HepG2 (cell line): Measurements from ENCODE around the gene NUP214. TPM values are rescaled to one million over a fixed set of nuclear protein-coding genes. Genes with fewer than 3 reads are reported as not detected.

Experiments used
- ARHGAP35 ChIP-seq: sonication (generic); formaldehyde crosslinking; IDR thresholded peaks from 2 replicates; pipeline ENCODE4 v1.9.0; 2022; ENCODE audit warnings: mild to moderate bottlenecking, inconsistent platforms, moderate library complexity, missing genetic modification reagents, borderline replicate concordance
- CHCHD3 ChIP-seq: sonication (generic); formaldehyde crosslinking; IDR thresholded peaks from 2 replicates; pipeline ENCODE4 v1.8.0; 2022; ENCODE audit warnings: mild to moderate bottlenecking, missing genetic modification reagents, moderate library complexity
- HMG20B ChIP-seq: conservative IDR thresholded peaks from 2 replicates; pipeline ENCODE4 v1.6.1; 2016; ENCODE audit warnings: missing genetic modification reagents, missing compliant biosample characterization
- LCORL ChIP-seq, 2 experiments: fragments of 450-650 bp in 1 of 2; sonication (generic) in 1 of 2; formaldehyde crosslinking in 1 of 2; IDR thresholded peaks; 2 replicates each; pipeline versions ENCODE4 v1.5.0 to v1.6.1; 2017 to 2020; ENCODE audit warnings: antibody characterized with exemption in 1 of 2, missing genetic modification reagents in 1 of 2
- MXD4 ChIP-seq: IDR thresholded peaks from 2 replicates; pipeline ENCODE4 v1.6.1; 2016; ENCODE audit warnings: mild to moderate bottlenecking, missing biosample characterization, missing genetic modification reagents
- MYC ChIP-seq: sonication (generic); formaldehyde crosslinking; IDR thresholded peaks from 2 replicates; pipeline ENCODE4 v1.9.0; 2021; ENCODE audit warnings: missing genetic modification reagents, borderline replicate concordance
- REXO4 ChIP-seq: sonication (generic); formaldehyde crosslinking; IDR thresholded peaks from 2 replicates; pipeline ENCODE4 v1.8.0; 2022; ENCODE audit warnings: missing genetic modification reagents, mild to moderate bottlenecking, borderline replicate concordance
- SIN3A ChIP-seq: IDR thresholded peaks from 2 replicates; pipeline ENCODE4 v1.6.1; 2011; ENCODE audit warnings: low read depth, mild to moderate bottlenecking, control low read depth, low read length, borderline replicate concordance
- SKI ChIP-seq: fragments of 450-650 bp; IDR thresholded peaks from one replicate; pipeline ENCODE4 v1.6.1; 2018; ENCODE audit warnings: mild to moderate bottlenecking; ENCODE audit not compliant: partially characterized antibody
- SMARCE1 ChIP-seq: fragments of 450-650 bp; IDR thresholded peaks from 2 replicates; pipeline ENCODE4 v1.6.1; 2017; ENCODE audit warnings: borderline replicate concordance
- SMC3 ChIP-seq: IDR thresholded peaks from 2 replicates; pipeline ENCODE4 v1.6.1; 2011; ENCODE audit warnings: low read length, improper control_type of control experiment
- SRF ChIP-seq: IDR thresholded peaks from 2 replicates; pipeline ENCODE4 v1.6.1; 2011; ENCODE audit warnings: mild to moderate bottlenecking, low read depth, low read length, moderate library complexity
- ZNF230 ChIP-seq: sonication (generic); formaldehyde crosslinking; IDR thresholded peaks from 2 replicates; pipeline ENCODE4 v1.4.0; 2020; ENCODE audit warnings: mild to moderate bottlenecking, missing genetic modification reagents
- ZNF383 ChIP-seq: sonication (generic); formaldehyde crosslinking; IDR thresholded peaks from 2 replicates; pipeline ENCODE4 v1.4.0; 2020; ENCODE audit warnings: missing genetic modification reagents, mild to moderate bottlenecking, borderline replicate concordance
- ZNF451 ChIP-seq: sonication (generic); formaldehyde crosslinking; IDR thresholded peaks from 2 replicates; pipeline ENCODE4 v1.5.0; 2020; ENCODE audit warnings: mild to moderate bottlenecking, missing genetic modification reagents
- ZNF503 ChIP-seq: sonication (generic); formaldehyde crosslinking; IDR thresholded peaks from 2 replicates; pipeline ENCODE4 v1.4.0; 2020; ENCODE audit warnings: missing genetic modification reagents
- ZNF558 ChIP-seq: sonication (generic); formaldehyde crosslinking; IDR thresholded peaks from 2 replicates; pipeline ENCODE4 v1.9.0; 2022; ENCODE audit warnings: mild to moderate bottlenecking, missing genetic modification reagents, borderline replicate concordance
- ZNF577 ChIP-seq: sonication (generic); formaldehyde crosslinking; IDR thresholded peaks from 2 replicates; pipeline ENCODE4 v1.4.0; 2020; ENCODE audit warnings: mild to moderate bottlenecking, low read depth, missing genetic modification reagents, borderline replicate concordance
- polyA plus RNA-seq, 8 experiments: library from polyadenylated mRNA; depleted of rRNA in 3 of 8; stranded (reverse) in 7 of 8; unstranded in 1 of 8; fragments of >200 nt; fragmentation: Illumina TruSeq in 4 of 8; extraction: Trizol in 4 of 8; gene quantifications; 2 replicates each; pipeline versions ENCODE4 v1.2.1 to v1.2.3, GENCODE V29; 2011 to 2016; ENCODE audit warnings: low read depth in 4 of 8, missing spikeins in 1 of 8, mixed read lengths in 1 of 8; ENCODE audit not compliant: insufficient read depth in 1 of 8
- total RNA-seq, 5 experiments: library from RNA; depleted of rRNA; stranded (reverse); fragments of >200 nt; fragmentation: Illumina TruSeq; extraction: Trizol; gene quantifications; 2 replicates each; pipeline ENCODE4 v1.2.3, GENCODE V29; 2016; ENCODE audit warnings: low read depth in 1 of 5
- TF ChIP-seq, protein P1 (sequence below): sonication (generic); formaldehyde crosslinking; IDR thresholded peaks from 2 replicates; pipeline ENCODE4 v1.5.0; 2020; ENCODE audit warnings: mild to moderate bottlenecking, missing genetic modification reagents, borderline replicate concordance
- TF ChIP-seq, protein P2 (sequence below): sonication (generic); formaldehyde crosslinking; IDR thresholded peaks from 2 replicates; pipeline ENCODE4 v1.8.0; 2023; ENCODE audit warnings: mild to moderate bottlenecking, missing genetic modification reagents
- TF ChIP-seq, protein P3 (sequence below): IDR thresholded peaks from 2 replicates; pipeline ENCODE4 v1.6.1; 2016

NUP214 gene
- total and polyA plus RNA-seq, 2 of the 13 experiments (the other 11 are each of a cell fraction or from before 2014, with no cell fraction given): 8.4 to 16.0 TPM

DNA sequence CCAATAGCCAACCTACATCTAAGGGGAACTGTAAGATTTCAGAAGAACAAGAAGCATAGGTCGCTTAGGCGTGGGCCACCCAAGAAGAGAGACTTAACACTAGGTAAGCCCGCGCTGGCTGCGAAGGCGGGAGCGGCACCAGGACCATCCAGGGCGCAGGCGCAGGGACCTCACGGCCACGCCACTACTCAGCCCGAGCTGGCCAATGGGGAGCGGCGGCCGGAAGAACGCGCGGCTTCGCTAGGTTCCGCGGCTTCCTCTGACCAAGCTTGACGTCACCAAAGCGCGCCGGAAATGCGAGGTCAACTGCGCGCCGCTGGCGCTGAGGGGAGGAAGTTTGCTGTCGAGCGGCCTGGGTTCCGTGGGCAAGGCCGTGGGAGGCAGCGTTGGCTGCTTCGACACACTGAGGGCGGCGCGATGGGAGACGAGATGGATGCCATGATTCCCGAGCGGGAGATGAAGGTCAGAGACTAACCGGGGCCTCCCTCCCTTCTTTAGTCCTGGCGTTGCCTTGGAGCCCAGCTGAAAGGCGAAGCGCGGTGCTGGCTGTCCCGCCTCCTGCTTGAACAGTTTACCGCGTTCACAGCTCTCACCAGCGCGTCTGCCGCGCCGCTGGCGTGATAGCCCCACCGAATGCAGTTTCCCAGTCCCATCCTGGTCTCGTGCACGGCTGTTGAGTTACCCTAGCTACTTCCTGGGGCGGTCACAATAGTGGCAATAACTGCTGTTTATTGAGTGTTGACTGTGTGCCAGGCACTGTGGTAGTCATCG is at the start of gene NUP214 (continued):
- TF ChIP-seq ZNF503 (CRISPR knock-in tag): no peak
- TF ChIP-seq ZNF230 (CRISPR knock-in tag): no peak
- TF ChIP-seq ARHGAP35 (CRISPR knock-in tag): peak; percentile 52; the same call in 1 of the 2 replicates
- TF ChIP-seq SRF: peak; percentile 75
- no peak for TF ChIP-seq ZNF383 (CRISPR knock-in tag)
- TF ChIP-seq LCORL (IDR thresholded peaks at IDR 0.05): no peak
- TF ChIP-seq LCORL (CRISPR knock-in tag; IDR thresholded peaks at IDR 0.05): peak; percentile 79
- no peak for TF ChIP-seq ZNF577
- TF ChIP-seq MYC: peak; percentile 90
- TF ChIP-seq HMG20B (CRISPR knock-in tag): 0 out of 2 replicates have a peak, but pooled peaks have one; percentile 9
- TF ChIP-seq, protein P1, sequence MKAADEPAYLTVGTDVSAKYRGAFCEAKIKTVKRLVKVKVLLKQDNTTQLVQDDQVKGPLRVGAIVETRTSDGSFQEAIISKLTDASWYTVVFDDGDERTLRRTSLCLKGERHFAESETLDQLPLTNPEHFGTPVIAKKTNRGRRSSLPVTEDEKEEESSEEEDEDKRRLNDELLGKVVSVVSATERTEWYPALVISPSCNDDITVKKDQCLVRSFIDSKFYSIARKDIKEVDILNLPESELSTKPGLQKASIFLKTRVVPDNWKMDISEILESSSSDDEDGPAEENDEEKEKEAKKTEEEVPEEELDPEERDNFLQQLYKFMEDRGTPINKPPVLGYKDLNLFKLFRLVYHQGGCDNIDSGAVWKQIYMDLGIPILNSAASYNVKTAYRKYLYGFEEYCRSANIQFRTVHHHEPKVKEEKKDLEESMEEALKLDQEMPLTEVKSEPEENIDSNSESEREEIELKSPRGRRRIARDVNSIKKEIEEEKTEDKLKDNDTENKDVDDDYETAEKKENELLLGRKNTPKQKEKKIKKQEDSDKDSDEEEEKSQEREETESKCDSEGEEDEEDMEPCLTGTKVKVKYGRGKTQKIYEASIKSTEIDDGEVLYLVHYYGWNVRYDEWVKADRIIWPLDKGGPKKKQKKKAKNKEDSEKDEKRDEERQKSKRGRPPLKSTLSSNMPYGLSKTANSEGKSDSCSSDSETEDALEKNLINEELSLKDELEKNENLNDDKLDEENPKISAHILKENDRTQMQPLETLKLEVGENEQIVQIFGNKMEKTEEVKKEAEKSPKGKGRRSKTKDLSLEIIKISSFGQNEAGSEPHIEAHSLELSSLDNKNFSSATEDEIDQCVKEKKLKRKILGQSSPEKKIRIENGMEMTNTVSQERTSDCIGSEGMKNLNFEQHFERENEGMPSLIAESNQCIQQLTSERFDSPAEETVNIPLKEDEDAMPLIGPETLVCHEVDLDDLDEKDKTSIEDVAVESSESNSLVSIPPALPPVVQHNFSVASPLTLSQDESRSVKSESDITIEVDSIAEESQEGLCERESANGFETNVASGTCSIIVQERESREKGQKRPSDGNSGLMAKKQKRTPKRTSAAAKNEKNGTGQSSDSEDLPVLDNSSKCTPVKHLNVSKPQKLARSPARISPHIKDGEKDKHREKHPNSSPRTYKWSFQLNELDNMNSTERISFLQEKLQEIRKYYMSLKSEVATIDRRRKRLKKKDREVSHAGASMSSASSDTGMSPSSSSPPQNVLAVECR (CRISPR knock-in tag): peak; percentile 99
- no peak for TF ChIP-seq ZNF558 (CRISPR knock-in tag)
- TF ChIP-seq, protein P2, sequence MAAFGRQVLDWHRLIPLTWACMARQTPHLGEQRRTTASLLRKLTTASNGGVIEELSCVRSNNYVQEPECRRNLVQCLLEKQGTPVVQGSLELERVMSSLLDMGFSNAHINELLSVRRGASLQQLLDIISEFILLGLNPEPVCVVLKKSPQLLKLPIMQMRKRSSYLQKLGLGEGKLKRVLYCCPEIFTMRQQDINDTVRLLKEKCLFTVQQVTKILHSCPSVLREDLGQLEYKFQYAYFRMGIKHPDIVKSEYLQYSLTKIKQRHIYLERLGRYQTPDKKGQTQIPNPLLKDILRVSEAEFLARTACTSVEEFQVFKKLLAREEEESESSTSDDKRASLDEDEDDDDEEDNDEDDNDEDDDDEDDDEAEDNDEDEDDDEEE (CRISPR knock-in tag): no peak; the same call in 1 of the 2 replicates
- 0 out of 2 replicates have a peak, but pooled peaks have one; percentile 25 for TF ChIP-seq ZNF451
- peak; percentile 72; the same call in 1 of the 2 replicates for TF ChIP-seq CHCHD3
- no peak; the same call in 1 of the 2 replicates for TF ChIP-seq REXO4
- peak; percentile 86; the same call in 1 of the 2 replicates for TF ChIP-seq MXD4
- TF ChIP-seq SMARCE1: no peak
- TF ChIP-seq SMC3: no peak
- TF ChIP-seq, protein P3, sequence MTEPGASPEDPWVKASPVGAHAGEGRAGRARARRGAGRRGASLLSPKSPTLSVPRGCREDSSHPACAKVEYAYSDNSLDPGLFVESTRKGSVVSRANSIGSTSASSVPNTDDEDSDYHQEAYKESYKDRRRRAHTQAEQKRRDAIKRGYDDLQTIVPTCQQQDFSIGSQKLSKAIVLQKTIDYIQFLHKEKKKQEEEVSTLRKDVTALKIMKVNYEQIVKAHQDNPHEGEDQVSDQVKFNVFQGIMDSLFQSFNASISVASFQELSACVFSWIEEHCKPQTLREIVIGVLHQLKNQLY (CRISPR knock-in tag): no peak; the same call in 1 of the 2 replicates
- no peak for TF ChIP-seq SKI
- TF ChIP-seq SIN3A: peak; percentile 96
